Cardiac fibroblast (primary cell): ENCODE results near the gene NAXD.
A peak's percentile ranks its signal among the peaks of the same experiment; 100 is the strongest.
"Not testable (repeated sequence)": the region's sequence is repeated elsewhere in the genome, so short reads cannot be mapped to it uniquely, and the experiment has no call there.

Experiments
- DNase-seq, 2 donors: peaks; one replicate each; pipeline versions ENCODE4 v3.0.0 to v3.0.0-alpha.2; 2010; ENCODE audit warnings: low read depth in 2 of 2
- H3K4me3 ChIP-seq, 2 donors: replicated peaks in 1 of 2; 1 replicate in 1 of 2; 2 replicates in 1 of 2; pipeline ENCODE4 v1.5.1; 2011; ENCODE audit warnings: low read depth in 2 of 2, low read length in 2 of 2, mild to moderate bottlenecking in 2 of 2, moderate library complexity in 1 of 2
- CTCF ChIP-seq: IDR thresholded peaks from one replicate; pipeline ENCODE4 v1.5.1; 2011; ENCODE audit warnings: low read depth, mild to moderate bottlenecking, low read length, inconsistent platforms

The NAXD gene

GRCh38 chr13:110628477-110628793 lies 13.1 kb downstream of the NAXD start:
- DNase-seq, result peak; percentile 45 to 61
- TF ChIP-seq CTCF, result no peak
- H3K4me3 ChIP-seq, result no peak overlapping the region

- no peak for TF ChIP-seq CTCF
- DNase-seq, result peak in 1 of 2 donors; percentile 67
- H3K4me3 ChIP-seq, result no peak overlapping the region
These were observed 13.8 kb downstream of the NAXD start for GRCh38 chr13:110628952-110629701.

GRCh38 chr13:110629735-110630134 lies 14.4 kb downstream of the NAXD start:
- TF ChIP-seq CTCF, result no peak
- no peak overlapping the region for H3K4me3 ChIP-seq
- no peak for DNase-seq

GRCh38 chr13:110630566-110631119 lies 15.3 kb downstream of the NAXD start:
- no peak for TF ChIP-seq CTCF
- H3K4me3 ChIP-seq, result no peak overlapping the region
- DNase-seq, result no peak

GRCh38 chr13:110632255-110632654 lies 16.9 kb downstream of the NAXD start:
- H3K4me3 ChIP-seq, DNase-seq: not testable (repeated sequence)

- DNase-seq, result no peak
- no peak overlapping the region for H3K4me3 ChIP-seq
- TF ChIP-seq CTCF, result no peak
These were observed 18.4 kb downstream of the NAXD start for GRCh38 chr13:110633776-110634175.

GRCh38 chr13:110634558-110634957 lies 19.2 kb downstream of the NAXD start:
- H3K4me3 ChIP-seq, result no peak overlapping the region
- DNase-seq, result peak; percentile 53 to 85

More at GRCh38 chr13:110634558-110634957, 19.2 kb downstream of the NAXD start:
- no peak for TF ChIP-seq CTCF
